K562 (cell line): ENCODE data around the gene PGBD1. TPM values are rescaled to one million over a fixed set of nuclear protein-coding genes. Genes with fewer than 3 reads are reported as not detected.

ENCODE experiments used
- BCL6 ChIP-seq: fragments of 250-450 bp; sonication (Bioruptor Pico); IDR thresholded peaks from 2 replicates; pipeline ENCODE4 v1.4.0; 2020
- CBX1 ChIP-seq: sonication (generic); IDR thresholded peaks from 2 replicates; pipeline ENCODE4 v1.6.1; 2016; ENCODE audit warnings: antibody characterized with exemption, low read depth, mild to moderate bottlenecking
- CXXC5 ChIP-seq: fragments of 250-450 bp; sonication (Bioruptor Pico); IDR thresholded peaks from 2 replicates; pipeline ENCODE4 v1.8.0; 2022; ENCODE audit warnings: inconsistent platforms, mild to moderate bottlenecking, moderate library complexity
- DACH1 ChIP-seq: fragments of 450-650 bp; IDR thresholded peaks from 2 replicates; pipeline ENCODE4 v1.6.1; 2018; ENCODE audit not compliant: partially characterized antibody
- EHMT2 ChIP-seq: fragments of 450-650 bp; IDR thresholded peaks from 2 replicates; pipeline ENCODE4 v1.6.1; 2018; ENCODE audit warnings: antibody characterized with exemption
- KDM1A ChIP-seq, 2 experiments: fragments of 450-650 bp; IDR thresholded peaks; 2 replicates each; pipeline ENCODE4 v1.6.1; 2016; ENCODE audit warnings: mild to moderate bottlenecking in 2 of 2
- MTA2 ChIP-seq: fragments of 450-650 bp; IDR thresholded peaks from 2 replicates; pipeline ENCODE4 v1.6.1; 2016; ENCODE audit warnings: low read depth
- PHB ChIP-seq: fragments of 250-450 bp; sonication (Bioruptor Pico); IDR thresholded peaks from 2 replicates; pipeline ENCODE4 v1.5.0; 2021
- POLR2AphosphoS5 ChIP-seq: IDR thresholded peaks from 2 replicates; pipeline ENCODE4 v1.6.1; 2011; ENCODE audit warnings: mild to moderate bottlenecking, low read depth, low read length, moderate library complexity; ENCODE audit not compliant: control insufficient read depth, insufficient read depth
- SRF ChIP-seq, 2 experiments: fragments of 250-450, 450-650 bp in 1 of 2; sonication (Bioruptor Pico) in 1 of 2; sonication (generic) in 1 of 2; formaldehyde crosslinking; IDR thresholded peaks; 2 replicates each; pipeline versions ENCODE4 v1.5.0 to v1.5.1; 2020 to 2022; ENCODE audit warnings: mild to moderate bottlenecking in 1 of 2, missing genetic modification reagents in 1 of 2
- STAG1 ChIP-seq: sonication (generic); formaldehyde crosslinking; IDR thresholded peaks from 2 replicates; pipeline ENCODE4 v1.5.0; 2020; ENCODE audit warnings: missing genetic modification reagents, borderline replicate concordance
- ZC3H8 ChIP-seq: fragments of 450-650 bp; IDR thresholded peaks from 2 replicates; pipeline ENCODE4 v1.6.1; 2017
- ZNF316 ChIP-seq: fragments of 450-650 bp; IDR thresholded peaks from 2 replicates; pipeline ENCODE4 v1.6.1; 2016
- ZNF57 ChIP-seq: fragments of 450-650 bp; formaldehyde crosslinking; IDR thresholded peaks from 2 replicates; pipeline ENCODE4 v1.4.0; 2020; ENCODE audit warnings: mild to moderate bottlenecking, moderate library complexity
- ZNF764 ChIP-seq: fragments of 250-450 bp; sonication (Bioruptor Pico); IDR thresholded peaks from 2 replicates; pipeline ENCODE4 v1.4.0; 2020; ENCODE audit warnings: low read depth, mild to moderate bottlenecking, moderate library complexity
- ZNF785 ChIP-seq: fragments of 250-450 bp; sonication (Bioruptor Pico); IDR thresholded peaks from 2 replicates; pipeline ENCODE4 v1.4.0; 2020; ENCODE audit warnings: mild to moderate bottlenecking
- polyA plus RNA-seq, 8 experiments: library from polyadenylated mRNA; depleted of rRNA in 4 of 8; stranded (reverse) in 5 of 8; unstranded in 3 of 8; fragments of >200 nt; fragmentation: Nextera tagmentation in 2 of 8; fragmentation: Illumina TruSeq in 1 of 8; extraction: Ambion mirVana in 2 of 8; extraction: Trizol in 1 of 8; gene quantifications; 2 replicates each; pipeline versions ENCODE4 v1.2.1 to v1.2.3, GENCODE V29; 2011 to 2014; ENCODE audit warnings: inconsistent platforms in 1 of 8, missing spikeins in 1 of 8
- total RNA-seq, 7 experiments: library from RNA; depleted of rRNA in 6 of 7; stranded (reverse); fragments of >200 nt in 6 of 7; fragmentation: Illumina TruSeq in 2 of 7; extraction: Trizol in 2 of 7; gene quantifications; 2 replicates each; pipeline versions ENCODE4 v1.2.1 to v1.2.3, GENCODE V29; 2011 to 2021; ENCODE audit warnings: low replicate concordance in 1 of 7
- TF ChIP-seq, protein P1 (sequence below): fragments of 250-450 bp; sonication (Bioruptor Pico); IDR thresholded peaks from 2 replicates; pipeline ENCODE4 v1.8.0; 2022; ENCODE audit warnings: inconsistent platforms
- TF ChIP-seq, protein P2 (sequence below): sonication (generic); IDR thresholded peaks from 2 replicates; pipeline ENCODE4 v1.6.1; 2016
- TF ChIP-seq, protein P3 (sequence below), 3 experiments: fragments of 200-800 bp in 1 of 3; fragments of 250-450 bp in 1 of 3; fragments of 450-650 bp in 1 of 3; sonication (Bioruptor Pico) in 1 of 3; sonication (Bioruptor generic) in 1 of 3; formaldehyde crosslinking in 1 of 3; IDR thresholded peaks; 2 replicates each; pipeline versions ENCODE4 v1.6.1 to v1.8.0; 2016 to 2022; ENCODE audit warnings: mild to moderate bottlenecking in 2 of 3, missing genetic modification characterization in 2 of 3, missing compliant biosample characterization in 1 of 3, moderate library complexity in 1 of 3
- TF ChIP-seq, protein P4 (sequence below): fragments of 250-450 bp; sonication (Bioruptor Pico); IDR thresholded peaks from 2 replicates; pipeline ENCODE4 v1.9.0; 2021; ENCODE audit warnings: mild to moderate bottlenecking, inconsistent platforms

Gene PGBD1
- total and polyA plus RNA-seq, 9 of the 15 experiments (the other 6 are each of a cell fraction or from before 2014, with no cell fraction given) = 3.3 to 9.0 (median 7.3) TPM

DNA sequence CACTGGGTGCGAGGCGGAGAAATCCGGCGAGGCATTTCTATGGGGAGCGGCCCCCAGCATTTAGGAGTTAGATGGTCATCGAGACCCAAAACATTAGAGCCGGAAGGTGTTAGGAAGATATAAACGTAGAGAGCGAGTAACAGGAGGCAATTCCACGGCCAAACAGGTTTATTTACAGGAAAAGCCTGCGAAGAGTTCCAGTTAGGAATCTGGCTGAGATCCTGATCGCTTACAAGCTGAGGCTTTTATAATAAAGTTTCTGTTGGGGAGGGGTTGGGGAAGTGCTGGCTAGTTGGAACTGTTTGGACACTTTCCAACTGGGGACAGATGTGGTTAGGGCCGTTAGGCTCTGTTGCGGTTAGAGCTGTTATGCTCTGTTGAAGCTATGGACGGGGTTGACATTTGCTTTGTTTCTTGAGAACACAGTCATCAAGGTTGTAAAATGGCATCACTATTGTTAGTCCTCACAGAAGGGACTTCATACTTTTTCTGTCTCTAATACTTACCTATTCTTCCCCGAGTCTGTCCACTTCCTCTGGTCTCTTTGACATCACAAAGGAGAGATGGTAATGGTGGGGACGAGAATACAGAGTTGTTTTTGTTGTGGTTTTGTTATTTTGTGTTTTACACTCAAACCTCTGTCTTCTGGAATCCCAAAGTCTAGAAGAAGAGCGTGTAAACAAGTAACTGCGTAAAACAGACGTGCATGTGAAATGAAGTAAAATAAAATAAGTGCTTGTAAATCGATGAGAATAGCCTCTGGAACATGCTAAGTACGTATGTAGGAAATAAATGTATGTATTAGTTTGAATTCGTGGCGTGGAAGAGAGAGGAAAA lies 55.1 kb downstream of the PGBD1 start (continued):
- peak; percentile 69 for TF ChIP-seq CXXC5 (CRISPR knock-in tag)
- TF ChIP-seq BCL6 (CRISPR knock-in tag) = peak; percentile 96
- TF ChIP-seq ZNF764 = no peak
- TF ChIP-seq, protein P1, sequence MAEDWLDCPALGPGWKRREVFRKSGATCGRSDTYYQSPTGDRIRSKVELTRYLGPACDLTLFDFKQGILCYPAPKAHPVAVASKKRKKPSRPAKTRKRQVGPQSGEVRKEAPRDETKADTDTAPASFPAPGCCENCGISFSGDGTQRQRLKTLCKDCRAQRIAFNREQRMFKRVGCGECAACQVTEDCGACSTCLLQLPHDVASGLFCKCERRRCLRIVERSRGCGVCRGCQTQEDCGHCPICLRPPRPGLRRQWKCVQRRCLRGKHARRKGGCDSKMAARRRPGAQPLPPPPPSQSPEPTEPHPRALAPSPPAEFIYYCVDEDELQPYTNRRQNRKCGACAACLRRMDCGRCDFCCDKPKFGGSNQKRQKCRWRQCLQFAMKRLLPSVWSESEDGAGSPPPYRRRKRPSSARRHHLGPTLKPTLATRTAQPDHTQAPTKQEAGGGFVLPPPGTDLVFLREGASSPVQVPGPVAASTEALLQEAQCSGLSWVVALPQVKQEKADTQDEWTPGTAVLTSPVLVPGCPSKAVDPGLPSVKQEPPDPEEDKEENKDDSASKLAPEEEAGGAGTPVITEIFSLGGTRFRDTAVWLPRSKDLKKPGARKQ (CRISPR knock-in tag) = no peak
- TF ChIP-seq MTA2 = no peak; the same call in 1 of the 2 replicates
- TF ChIP-seq CBX1 = no peak
- TF ChIP-seq, protein P2, sequence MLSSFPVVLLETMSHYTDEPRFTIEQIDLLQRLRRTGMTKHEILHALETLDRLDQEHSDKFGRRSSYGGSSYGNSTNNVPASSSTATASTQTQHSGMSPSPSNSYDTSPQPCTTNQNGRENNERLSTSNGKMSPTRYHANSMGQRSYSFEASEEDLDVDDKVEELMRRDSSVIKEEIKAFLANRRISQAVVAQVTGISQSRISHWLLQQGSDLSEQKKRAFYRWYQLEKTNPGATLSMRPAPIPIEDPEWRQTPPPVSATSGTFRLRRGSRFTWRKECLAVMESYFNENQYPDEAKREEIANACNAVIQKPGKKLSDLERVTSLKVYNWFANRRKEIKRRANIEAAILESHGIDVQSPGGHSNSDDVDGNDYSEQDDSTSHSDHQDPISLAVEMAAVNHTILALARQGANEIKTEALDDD = peak; percentile 92
- TF ChIP-seq ZC3H8 = no peak; the same call in 1 of the 2 replicates
- TF ChIP-seq ZNF316 = no peak
- TF ChIP-seq KDM1A (IDR thresholded peaks at IDR 0.05) = peak; percentile 44 to 67; a peak in 3 of 4 replicates
- TF ChIP-seq DACH1 = no peak
- no peak for TF ChIP-seq ZNF785
- peak; percentile 4; the same call in 1 of the 2 replicates for TF ChIP-seq EHMT2
- TF ChIP-seq, protein P3, sequence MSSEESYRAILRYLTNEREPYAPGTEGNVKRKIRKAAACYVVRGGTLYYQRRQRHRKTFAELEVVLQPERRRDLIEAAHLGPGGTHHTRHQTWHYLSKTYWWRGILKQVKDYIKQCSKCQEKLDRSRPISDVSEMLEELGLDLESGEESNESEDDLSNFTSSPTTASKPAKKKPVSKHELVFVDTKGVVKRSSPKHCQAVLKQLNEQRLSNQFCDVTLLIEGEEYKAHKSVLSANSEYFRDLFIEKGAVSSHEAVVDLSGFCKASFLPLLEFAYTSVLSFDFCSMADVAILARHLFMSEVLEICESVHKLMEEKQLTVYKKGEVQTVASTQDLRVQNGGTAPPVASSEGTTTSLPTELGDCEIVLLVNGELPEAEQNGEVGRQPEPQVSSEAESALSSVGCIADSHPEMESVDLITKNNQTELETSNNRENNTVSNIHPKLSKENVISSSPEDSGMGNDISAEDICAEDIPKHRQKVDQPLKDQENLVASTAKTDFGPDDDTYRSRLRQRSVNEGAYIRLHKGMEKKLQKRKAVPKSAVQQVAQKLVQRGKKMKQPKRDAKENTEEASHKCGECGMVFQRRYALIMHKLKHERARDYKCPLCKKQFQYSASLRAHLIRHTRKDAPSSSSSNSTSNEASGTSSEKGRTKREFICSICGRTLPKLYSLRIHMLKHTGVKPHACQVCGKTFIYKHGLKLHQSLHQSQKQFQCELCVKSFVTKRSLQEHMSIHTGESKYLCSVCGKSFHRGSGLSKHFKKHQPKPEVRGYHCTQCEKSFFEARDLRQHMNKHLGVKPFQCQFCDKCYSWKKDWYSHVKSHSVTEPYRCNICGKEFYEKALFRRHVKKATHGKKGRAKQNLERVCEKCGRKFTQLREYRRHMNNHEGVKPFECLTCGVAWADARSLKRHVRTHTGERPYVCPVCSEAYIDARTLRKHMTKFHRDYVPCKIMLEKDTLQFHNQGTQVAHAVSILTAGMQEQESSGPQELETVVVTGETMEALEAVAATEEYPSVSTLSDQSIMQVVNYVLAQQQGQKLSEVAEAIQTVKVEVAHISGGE (CRISPR knock-in tag; IDR thresholded peaks at IDR 0.05) = peak in 1 of 3 experiments; percentile 89; a peak in 2 of 6 replicates
- TF ChIP-seq STAG1 (CRISPR knock-in tag) = no peak
- TF ChIP-seq POLR2AphosphoS5 = peak; percentile 70
- 0 out of 4 replicates have a peak, but pooled peaks of 1 of the 2 experiments have one; percentile 30 for TF ChIP-seq SRF (CRISPR knock-in tag; IDR thresholded peaks at IDR 0.05)
- TF ChIP-seq PHB = no peak
- TF ChIP-seq, protein P4, sequence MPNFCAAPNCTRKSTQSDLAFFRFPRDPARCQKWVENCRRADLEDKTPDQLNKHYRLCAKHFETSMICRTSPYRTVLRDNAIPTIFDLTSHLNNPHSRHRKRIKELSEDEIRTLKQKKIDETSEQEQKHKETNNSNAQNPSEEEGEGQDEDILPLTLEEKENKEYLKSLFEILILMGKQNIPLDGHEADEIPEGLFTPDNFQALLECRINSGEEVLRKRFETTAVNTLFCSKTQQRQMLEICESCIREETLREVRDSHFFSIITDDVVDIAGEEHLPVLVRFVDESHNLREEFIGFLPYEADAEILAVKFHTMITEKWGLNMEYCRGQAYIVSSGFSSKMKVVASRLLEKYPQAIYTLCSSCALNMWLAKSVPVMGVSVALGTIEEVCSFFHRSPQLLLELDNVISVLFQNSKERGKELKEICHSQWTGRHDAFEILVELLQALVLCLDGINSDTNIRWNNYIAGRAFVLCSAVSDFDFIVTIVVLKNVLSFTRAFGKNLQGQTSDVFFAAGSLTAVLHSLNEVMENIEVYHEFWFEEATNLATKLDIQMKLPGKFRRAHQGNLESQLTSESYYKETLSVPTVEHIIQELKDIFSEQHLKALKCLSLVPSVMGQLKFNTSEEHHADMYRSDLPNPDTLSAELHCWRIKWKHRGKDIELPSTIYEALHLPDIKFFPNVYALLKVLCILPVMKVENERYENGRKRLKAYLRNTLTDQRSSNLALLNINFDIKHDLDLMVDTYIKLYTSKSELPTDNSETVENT (CRISPR knock-in tag) = no peak
- TF ChIP-seq ZNF57 (CRISPR knock-in tag) = peak; percentile 85
